B cell (primary cell): ENCODE data around the gene ZNF423. TPM values are rescaled to one million over a fixed set of nuclear protein-coding genes. Genes with fewer than 3 reads are reported as not detected.

ENCODE experiments used
- ATAC-seq: fragments of 200-7000 bp; cut with Tn5 transposase; one replicate; pipeline ENCODE4 v1.10.0; 2021; ENCODE audit warnings: low read depth, mild to moderate bottlenecking, moderate number of reproducible peaks, moderate library complexity
- CTCF ChIA-PET: fragments of 350-600 bp; sonication (Branson Sonifier 250); formaldehyde crosslinking; loops from one replicate; lab custom pipeline; 2021; ENCODE audit warnings: antibody characterized with exemption, inconsistent platforms; lab: Charles Lee
- POLR2A ChIA-PET: fragments of 350-600 bp; sonication (Branson Sonifier 250); formaldehyde crosslinking; loops from one replicate; lab custom pipeline; 2021; ENCODE audit warnings: antibody characterized with exemption; lab: Charles Lee
- DNase-seq: peaks from one replicate; pipeline ENCODE4 v3.0.0; 2013
- H2AFZ ChIP-seq: 2 replicates; pipeline ENCODE4 v1.6.1; 2012; ENCODE audit warnings: mild to moderate bottlenecking, low read depth, low read length; ENCODE audit not compliant: insufficient read depth, poor library complexity, severe bottlenecking
- H3K27ac ChIP-seq, 2 donors: 1 replicate in 1 of 2; 2 replicates in 1 of 2; pipeline ENCODE4 v1.5.1; 2012 to 2013; ENCODE audit warnings: low read length in 2 of 2, mild to moderate bottlenecking in 2 of 2, moderate library complexity in 1 of 2
- H3K27me3 ChIP-seq, 4 experiments: fragments of 200-600 bp in 1 of 4; sonication (generic) in 1 of 4; replicated peaks in 1 of 4; 1 replicate in 2 of 4; 2 replicates in 2 of 4; pipeline versions ENCODE4 v1.6.1 to v1.7.0; 2013 to 2016; ENCODE audit warnings: low read length in 3 of 4, mild to moderate bottlenecking in 2 of 4, mixed read lengths in 1 of 4, moderate library complexity in 1 of 4; ENCODE audit not compliant: insufficient read depth in 4 of 4, control insufficient read depth in 3 of 4; ENCODE audit errors: control extremely low read depth in 1 of 4
- H3K36me3 ChIP-seq, 2 experiments: replicated peaks in 1 of 2; 1 replicate in 1 of 2; 2 replicates in 1 of 2; pipeline versions ENCODE4 v1.6.1 to v1.7.1; 2013; ENCODE audit warnings: low read length in 1 of 2; ENCODE audit not compliant: insufficient read depth in 2 of 2, control insufficient read depth in 1 of 2; ENCODE audit errors: control extremely low read depth in 1 of 2, extremely low read depth in 1 of 2
- H3K4me1 ChIP-seq, 2 donors: fragments of 200-600 bp in 1 of 2; sonication (generic) in 1 of 2; 1 replicate in 1 of 2; 2 replicates in 1 of 2; pipeline versions ENCODE4 v1.5.1 to v1.6.1; 2013 to 2017; ENCODE audit warnings: low read length in 2 of 2; ENCODE audit not compliant: control insufficient read depth in 2 of 2, insufficient read depth in 2 of 2
- H3K4me2 ChIP-seq: replicated peaks from 2 replicates; pipeline ENCODE3; 2012; ENCODE audit warnings: mild to moderate bottlenecking, low read depth, low read length; ENCODE audit not compliant: poor library complexity, severe bottlenecking
- H3K4me3 ChIP-seq, 5 experiments: fragments of 200-600 bp in 1 of 5; sonication (generic) in 1 of 5; 1 replicate in 3 of 5; 2 replicates in 2 of 5; pipeline versions ENCODE4 v1.5.1 to v1.7.0; 2011 to 2016; ENCODE audit warnings: low read length in 4 of 5, mild to moderate bottlenecking in 4 of 5, low read depth in 2 of 5, control low read depth in 1 of 5, moderate library complexity in 1 of 5; ENCODE audit not compliant: insufficient read depth in 1 of 5; ENCODE audit errors: control extremely low read depth in 1 of 5, extremely low read depth in 1 of 5
- H3K79me2 ChIP-seq: fragments of 200-600 bp; sonication (generic); one replicate; pipeline ENCODE4 v1.6.0; 2016; ENCODE audit warnings: low read length; ENCODE audit not compliant: control insufficient read depth, insufficient read depth
- H3K9ac ChIP-seq: fragments of 200-600 bp; sonication (generic); 2 replicates; pipeline ENCODE4 v1.6.1; 2017; ENCODE audit warnings: mild to moderate bottlenecking, low read length, moderate library complexity
- H3K9me3 ChIP-seq, 3 donors: one replicate each; pipeline versions ENCODE4 v1.6.1 to v1.7.1; 2013; ENCODE audit warnings: low read length in 2 of 3; ENCODE audit not compliant: control insufficient read depth in 2 of 3, insufficient read depth in 1 of 3; ENCODE audit errors: control extremely low read depth in 1 of 3
- H4K20me1 ChIP-seq: 2 replicates; pipeline ENCODE4 v1.6.0; 2012; ENCODE audit warnings: mild to moderate bottlenecking, low read length; ENCODE audit not compliant: insufficient read depth, control insufficient read depth, poor library complexity, severe bottlenecking
- H3K27ac Mint-ChIP-seq: one replicate; pipeline ENCODE4 v1.8.0; 2021; ENCODE audit warnings: mixed read lengths
- H3K27me3 Mint-ChIP-seq: one replicate; pipeline ENCODE4 v1.8.0; 2021; ENCODE audit warnings: mixed read lengths
- H3K4me1 Mint-ChIP-seq: one replicate; pipeline ENCODE4 v1.8.0; 2021; ENCODE audit warnings: mixed read lengths
- H3K4me3 Mint-ChIP-seq: one replicate; pipeline ENCODE4 v1.8.0; 2021; ENCODE audit warnings: mixed read lengths
- H3K9me3 Mint-ChIP-seq: one replicate; pipeline ENCODE4 v1.8.0; 2022; ENCODE audit warnings: mixed read lengths; ENCODE audit not compliant: insufficient read depth
- CTCF ChIP-seq: fragments of 200-600 bp; IDR thresholded peaks from one replicate; pipeline ENCODE4 v1.8.0; 2022; ENCODE audit warnings: antibody characterized with exemption, mild to moderate bottlenecking
- EZH2 ChIP-seq: IDR thresholded peaks from 2 replicates; pipeline ENCODE4 v1.6.1; 2012; ENCODE audit warnings: borderline replicate concordance, low read depth, mild to moderate bottlenecking, moderate library complexity, low read length; ENCODE audit not compliant: insufficient read depth, poor library complexity, severe bottlenecking
- WGBS: methylation state at CpG from one replicate; pipeline ENCODE4 v1.1.5; 2013; ENCODE audit warnings: missing lambda C conversion rate; ENCODE audit not compliant: insufficient coverage; 5-methylcytosine and 5-hydroxymethylcytosine counted together
- intact Hi-C: fragments of 100-400 bp; cut with micrococcal nuclease; formaldehyde crosslinking; loops from one replicate; pipeline ENCODE4 v1.10.0; 2022
- polyA plus RNA-seq: library from polyadenylated mRNA; depleted of rRNA; stranded (reverse); fragments of >200 nt; gene quantifications from 2 replicates; pipeline ENCODE4 v1.2.3, GENCODE V29; 2012
- total RNA-seq, 2 donors: library from RNA; stranded (reverse); fragments of 120-200 nt in 1 of 2; gene quantifications; 1 replicate in 1 of 2; 2 replicates in 1 of 2; pipeline versions ENCODE4 v1.2.3 to v1.2.4, GENCODE V29; 2013 to 2022

ZNF423 gene
- total and polyA plus RNA-seq, 2 donors (not counting 1 experiment from before 2014, with no cell fraction given), result not detected

GRCh38 chr16:49520492-49521038, 335.3 kb downstream of the ZNF423 start:
- Mint-ChIP-seq H3K4me3 (no peak overlapping the region), H3K27ac (no peak overlapping the region), H3K27me3 (peaks cover 7% of the 10 kb centered on the region), H3K4me1 (no peaks in the 10 kb centered on the region), H3K9me3 (no peaks in the 10 kb centered on the region)
- Histone ChIP-seq H3K27me3 (no peaks in the 10 kb centered on the region), H3K4me2 (no peak overlapping the region), H3K4me1 (no peaks in the 10 kb centered on the region), H2AFZ (no peak overlapping the region), H3K27ac (no peak overlapping the region), H3K9me3 (peaks cover 0 to 2% (median 0%) of the 10 kb centered on the region in 3 donors), H3K4me3 (no peak overlapping the region), H4K20me1 (no peaks in the 10 kb centered on the region), H3K36me3 (no peaks in the 10 kb centered on the region), H3K9ac (no peak overlapping the region), H3K79me2 (no peaks in the 10 kb centered on the region)
- TF ChIP-seq CTCF (no peak), EZH2 (no peak)
- ChIA-PET CTCF (interaction anchor here (1.7 kb wide), 1 partner anchor 16 kb away, joined by 3 read pairs; no protein-coding TSS in a partner anchor), POLR2A (no interaction called here)
- DNase-seq (no peak), ATAC-seq (no peak)
- 90% methylated on average over 6 of the region's 8 CpGs for WGBS
- intact Hi-C loops, result no loop called here

GRCh38 chr16:49519741-49520140, 336.2 kb downstream of the ZNF423 start:
- POLR2A ChIA-PET, result no interaction called here
- 100% methylated on average over 4 of the region's 4 CpGs for WGBS

More at GRCh38 chr16:49519741-49520140, 336.2 kb downstream of the ZNF423 start:
- no peak overlapping the region for H3K4me3 Mint-ChIP-seq
- Histone ChIP-seq H3K4me1 (no peaks in the 10 kb centered on the region), H3K4me2 (no peak overlapping the region), H3K4me3 (no peak overlapping the region), H3K27me3 (no peaks in the 10 kb centered on the region), H2AFZ (no peak overlapping the region), H3K36me3 (no peaks in the 10 kb centered on the region), H3K9me3 (peaks cover 0 to 2% (median 0%) of the 10 kb centered on the region in 3 donors), H3K27ac (no peak overlapping the region), H4K20me1 (no peaks in the 10 kb centered on the region), H3K9ac (no peak overlapping the region), H3K79me2 (no peaks in the 10 kb centered on the region)
- CTCF ChIA-PET, result no interaction called here
- DNase-seq (no peak), ATAC-seq (no peak)
- TF ChIP-seq CTCF, result no peak
- no peak for TF ChIP-seq EZH2
- no peaks in the 10 kb centered on the region for H3K9me3 Mint-ChIP-seq
- H3K27ac Mint-ChIP-seq, result no peak overlapping the region
- H3K27me3 Mint-ChIP-seq, result peaks cover 7% of the 10 kb centered on the region
- no peaks in the 10 kb centered on the region for H3K4me1 Mint-ChIP-seq
- intact Hi-C loops, result no loop called here
